HCT116 (cell line): ENCODE measurements around the gene SLC17A8. TPM values are rescaled to one million over a fixed set of nuclear protein-coding genes. Genes with fewer than 3 reads are reported as not detected.

ENCODE experiments used
- ATAC-seq: fragments of 200-7000 bp; cut with Tn5 transposase; 2 replicates; pipeline ENCODE4 v1.9.1; 2020; ENCODE audit warnings: mild to moderate bottlenecking, moderate library complexity
- BruUV-seq: library from RNA; stranded (reverse); fragments of 400-500 nt; replicated peaks from 2 replicates; lab custom pipeline; 2021; lab: Mats Ljungman, UMichigan
- CTCF ChIA-PET: fragments of 300-600 bp; sonication (Branson Sonifier 250); formaldehyde crosslinking; loops from one replicate; lab custom pipeline; 2021; ENCODE audit warnings: antibody characterized with exemption; lab: Charles Lee
- POLR2A ChIA-PET: fragments of 300-600, 350-600 bp; sonication (Branson Sonifier 250); formaldehyde crosslinking; loops from one replicate; lab custom pipeline; 2021; ENCODE audit warnings: antibody characterized with exemption; lab: Charles Lee
- RAD21 ChIA-PET, 2 experiments: fragments of 300-600 bp; sonication (Branson Sonifier 250); formaldehyde crosslinking; loops; one replicate each; lab custom pipeline; 2023; ENCODE audit warnings: low total read pairs in 2 of 2; ENCODE audit not compliant: uncharacterized antibody in 2 of 2, unreplicated experiment in 2 of 2, low non-redundant PET in 1 of 2; lab: Charles Lee
- DNase-seq: peaks from one replicate; pipeline ENCODE4 v3.0.0-alpha.2; 2010; ENCODE audit warnings: low read depth, low spot score
- H2AFZ ChIP-seq: fragments of 200-600 bp; shearing (Covaris generic), sonication (generic); 2 replicates; pipeline ENCODE4 v1.6.1; 2017; ENCODE audit warnings: low read depth, mixed run types, mixed read lengths, antibody characterized with exemption, low read length; ENCODE audit not compliant: poor library complexity, severe bottlenecking
- H3K27ac ChIP-seq: 2 replicates; pipeline ENCODE4 v1.5.1; 2012; ENCODE audit warnings: low read depth, low read length
- H3K27me3 ChIP-seq: fragments of 200-600 bp; sonication (generic); 2 replicates; pipeline ENCODE4 v1.6.1; 2016; ENCODE audit warnings: mixed run types, low read length, mixed read lengths; ENCODE audit not compliant: insufficient read depth
- H3K36me3 ChIP-seq, 2 experiments: fragments of 200-500 bp in 1 of 2; fragments of 200-600 bp in 1 of 2; sonication (Bioruptor generic) in 1 of 2; sonication (generic) in 1 of 2; 2 replicates each; pipeline versions ENCODE4 v1.5.1 to v1.6.1; 2014 to 2016; ENCODE audit warnings: low read length in 2 of 2, inconsistent platforms in 1 of 2, mixed read lengths in 1 of 2, mixed run types in 1 of 2; ENCODE audit not compliant: insufficient read depth in 2 of 2, control insufficient read depth in 1 of 2
- H3K4me1 ChIP-seq, 2 experiments: fragments of 200-600 bp in 1 of 2; sonication (generic) in 1 of 2; 2 replicates each; pipeline versions ENCODE4 v1.5.1 to v1.6.1; 2012 to 2017; ENCODE audit warnings: low read length in 2 of 2, inconsistent platforms in 1 of 2, mild to moderate bottlenecking in 1 of 2, mixed read lengths in 1 of 2, mixed run types in 1 of 2, moderate library complexity in 1 of 2; ENCODE audit not compliant: insufficient read depth in 2 of 2, control insufficient read depth in 1 of 2
- H3K4me2 ChIP-seq: fragments of 200-600 bp; sonication (generic); 2 replicates; pipeline ENCODE4 v1.6.1; 2017; ENCODE audit warnings: mixed run types, low read length, mixed read lengths
- H3K4me3 ChIP-seq, 2 experiments: fragments of 200-600 bp in 1 of 2; sonication (generic) in 1 of 2; replicated peaks in 1 of 2; 2 replicates each; pipeline ENCODE4 v1.5.1; 2011 to 2016; ENCODE audit warnings: low read length in 2 of 2, control low read depth in 1 of 2, low read depth in 1 of 2, mild to moderate bottlenecking in 1 of 2, mixed read lengths in 1 of 2, mixed run types in 1 of 2
- H3K79me2 ChIP-seq: fragments of 200-600 bp; sonication (generic); 2 replicates; pipeline ENCODE4 v1.6.1; 2017; ENCODE audit warnings: mild to moderate bottlenecking, mixed run types, low read length, moderate library complexity, mixed read lengths; ENCODE audit not compliant: insufficient read depth
- H3K9ac ChIP-seq: fragments of 200-600 bp; sonication (generic); 2 replicates; pipeline ENCODE4 v1.6.1; 2016; ENCODE audit warnings: low read length, mixed read lengths
- H3K9me2 ChIP-seq: fragments of 200-600 bp; sonication (generic), shearing (Covaris generic); 2 replicates; pipeline ENCODE4 v1.6.1; 2017; ENCODE audit warnings: mixed run types, mild to moderate bottlenecking, moderate library complexity; ENCODE audit not compliant: insufficient read depth
- H3K9me3 ChIP-seq, 2 experiments: fragments of 200-500 bp in 1 of 2; fragments of 200-600 bp in 1 of 2; sonication (Bioruptor generic) in 1 of 2; sonication (generic) in 1 of 2; 2 replicates each; pipeline ENCODE4 v1.6.1; 2014 to 2017; ENCODE audit warnings: low read length in 2 of 2, mixed read lengths in 2 of 2, inconsistent platforms in 1 of 2, low read depth in 1 of 2, mild to moderate bottlenecking in 1 of 2, mixed run types in 1 of 2, moderate library complexity in 1 of 2; ENCODE audit not compliant: control insufficient read depth in 1 of 2, insufficient read depth in 1 of 2
- H4K20me1 ChIP-seq: fragments of 200-600 bp; sonication (generic), shearing (Covaris generic); 2 replicates; pipeline ENCODE4 v1.6.1; 2017; ENCODE audit warnings: mixed run types, mild to moderate bottlenecking, moderate library complexity; ENCODE audit not compliant: insufficient read depth
- EZH2 ChIP-seq: fragments of 200-600 bp; sonication (generic); IDR thresholded peaks from 2 replicates; pipeline ENCODE4 v1.6.1; 2017; ENCODE audit warnings: antibody characterized with exemption, mixed run types
- EZH2phosphoT487 ChIP-seq: fragments of 200-600 bp; IDR thresholded peaks from 2 replicates; pipeline ENCODE4 v1.6.1; 2018; ENCODE audit warnings: antibody characterized with exemption, borderline replicate concordance
- FOSL1 ChIP-seq: IDR thresholded peaks from 2 replicates; pipeline ENCODE4 v1.6.1; 2012; ENCODE audit warnings: low read depth
- POLR2A ChIP-seq: IDR thresholded peaks from 2 replicates; pipeline ENCODE4 v1.7.0; 2011; ENCODE audit warnings: borderline replicate concordance; ENCODE audit not compliant: insufficient read depth, insufficient read length; ENCODE audit errors: extremely low read depth
- RAD21 ChIP-seq: IDR thresholded peaks from 2 replicates; pipeline ENCODE4 v1.6.1; 2012; ENCODE audit warnings: low read depth, mild to moderate bottlenecking
- REST ChIP-seq: IDR thresholded peaks from 2 replicates; pipeline ENCODE4 v1.6.1; 2012; ENCODE audit warnings: low read depth
- SRF ChIP-seq: IDR thresholded peaks from 2 replicates; pipeline ENCODE4 v1.6.1; 2012; ENCODE audit warnings: low read depth
- TCF7L2 ChIP-seq: IDR thresholded peaks from 2 replicates; pipeline ENCODE4 v1.7.0; 2011; ENCODE audit warnings: borderline replicate concordance, inconsistent platforms; ENCODE audit not compliant: insufficient read depth, insufficient read length; ENCODE audit errors: extremely low read depth
- YY1 ChIP-seq: IDR thresholded peaks from 2 replicates; pipeline ENCODE4 v1.6.1; 2011; ENCODE audit warnings: low read length, low read depth, moderate library complexity, mild to moderate bottlenecking; ENCODE audit not compliant: insufficient replicate concordance; ENCODE audit errors: extremely low read depth
- intact Hi-C: fragments of 100-400 bp; cut with micrococcal nuclease; formaldehyde crosslinking; loops from 2 replicates; pipeline ENCODE4 v1.10.0; 2022
- total RNA-seq: library from RNA; stranded (reverse); gene quantifications from one replicate; pipeline ENCODE4 v1.2.1, GENCODE V29; 2021; ENCODE audit not compliant: unreplicated experiment
- TF ChIP-seq, protein P1 (sequence below): IDR thresholded peaks from 2 replicates; pipeline ENCODE4 v1.6.1; 2011; ENCODE audit warnings: mild to moderate bottlenecking, low read length, moderate library complexity; ENCODE audit not compliant: insufficient replicate concordance; ENCODE audit errors: extremely low read depth
- TF ChIP-seq, protein P2 (sequence below), 3 experiments: fragments of 200-600 bp in 1 of 3; sonication (generic) in 1 of 3; IDR thresholded peaks in 2 of 3; conservative IDR thresholded peaks in 1 of 3; 2 replicates each; pipeline ENCODE4 v1.5.1; 2012 to 2017; ENCODE audit warnings: low read depth in 2 of 3, low read length in 2 of 3, antibody characterized with exemption in 1 of 3, borderline replicate concordance in 1 of 3, control low read depth in 1 of 3, mild to moderate bottlenecking in 1 of 3, mixed read lengths in 1 of 3, mixed run types in 1 of 3, moderate library complexity in 1 of 3; ENCODE audit not compliant: insufficient read depth in 1 of 3

The SLC17A8 gene
- total RNA-seq, 1 experiment from 2014 or later = not detected

DNA sequence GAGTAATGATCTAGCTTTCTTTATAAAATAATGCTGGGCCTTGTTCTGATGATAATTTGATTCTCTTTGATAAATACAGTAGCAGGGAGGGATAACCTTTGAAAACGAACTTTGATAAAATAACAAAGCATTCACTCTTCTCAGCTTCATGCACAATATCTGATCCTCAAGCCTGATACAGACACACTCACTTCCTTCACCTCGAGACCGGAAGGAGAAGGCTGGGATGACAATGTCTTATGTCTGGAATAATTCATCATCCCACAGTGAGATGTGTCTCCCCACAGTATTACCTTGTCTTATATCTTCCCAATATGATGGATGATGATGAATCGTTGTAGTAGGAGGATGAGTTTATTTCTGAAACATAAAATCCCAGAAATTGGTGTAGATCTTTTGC, 101.3 kb downstream of the SLC17A8 start:
- Histone ChIP-seq H3K4me2 (no peak overlapping the region), H3K27ac (no peak overlapping the region), H3K9me2 (no peaks in the 10 kb centered on the region), H3K9ac (no peak overlapping the region), H3K4me1 (no peaks in the 10 kb centered on the region), H3K9me3 (no peaks in the 10 kb centered on the region), H3K79me2 (no peaks in the 10 kb centered on the region), H3K27me3 (peaks cover 5% of the 10 kb centered on the region; the same call in 1 of the 2 replicates), H4K20me1 (no peaks in the 10 kb centered on the region), H3K4me3 (no peak overlapping the region), H2AFZ (no peak overlapping the region)
- intact Hi-C loops = no loop called here
- no peak for DNase-seq
- no TSS peak for BruUV-seq
- ChIA-PET CTCF (no interaction called here), RAD21 (no interaction called here), POLR2A (no interaction called here)
- no peak for ATAC-seq
- no peak for TF ChIP-seq POLR2A
- TF ChIP-seq, protein P1, sequence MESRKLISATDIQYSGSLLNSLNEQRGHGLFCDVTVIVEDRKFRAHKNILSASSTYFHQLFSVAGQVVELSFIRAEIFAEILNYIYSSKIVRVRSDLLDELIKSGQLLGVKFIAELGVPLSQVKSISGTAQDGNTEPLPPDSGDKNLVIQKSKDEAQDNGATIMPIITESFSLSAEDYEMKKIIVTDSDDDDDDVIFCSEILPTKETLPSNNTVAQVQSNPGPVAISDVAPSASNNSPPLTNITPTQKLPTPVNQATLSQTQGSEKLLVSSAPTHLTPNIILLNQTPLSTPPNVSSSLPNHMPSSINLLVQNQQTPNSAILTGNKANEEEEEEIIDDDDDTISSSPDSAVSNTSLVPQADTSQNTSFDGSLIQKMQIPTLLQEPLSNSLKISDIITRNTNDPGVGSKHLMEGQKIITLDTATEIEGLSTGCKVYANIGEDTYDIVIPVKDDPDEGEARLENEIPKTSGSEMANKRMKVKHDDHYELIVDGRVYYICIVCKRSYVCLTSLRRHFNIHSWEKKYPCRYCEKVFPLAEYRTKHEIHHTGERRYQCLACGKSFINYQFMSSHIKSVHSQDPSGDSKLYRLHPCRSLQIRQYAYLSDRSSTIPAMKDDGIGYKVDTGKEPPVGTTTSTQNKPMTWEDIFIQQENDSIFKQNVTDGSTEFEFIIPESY = no peak
- TF ChIP-seq TCF7L2 = no peak
- TF ChIP-seq FOSL1 = no peak
- TF ChIP-seq, all 23 proteins: peak for 0
- no peaks in the 10 kb centered on the region for H3K36me3 ChIP-seq

GRCh38 chr12:100460702-100461101, 103.8 kb downstream of the SLC17A8 start:
- no peak for TF ChIP-seq EZH2phosphoT487
- no peak for TF ChIP-seq REST
- TF ChIP-seq FOSL1 = no peak
- no peak for TF ChIP-seq RAD21
- no peak for TF ChIP-seq SRF
- no peak for TF ChIP-seq POLR2A
- TF ChIP-seq, protein P2, sequence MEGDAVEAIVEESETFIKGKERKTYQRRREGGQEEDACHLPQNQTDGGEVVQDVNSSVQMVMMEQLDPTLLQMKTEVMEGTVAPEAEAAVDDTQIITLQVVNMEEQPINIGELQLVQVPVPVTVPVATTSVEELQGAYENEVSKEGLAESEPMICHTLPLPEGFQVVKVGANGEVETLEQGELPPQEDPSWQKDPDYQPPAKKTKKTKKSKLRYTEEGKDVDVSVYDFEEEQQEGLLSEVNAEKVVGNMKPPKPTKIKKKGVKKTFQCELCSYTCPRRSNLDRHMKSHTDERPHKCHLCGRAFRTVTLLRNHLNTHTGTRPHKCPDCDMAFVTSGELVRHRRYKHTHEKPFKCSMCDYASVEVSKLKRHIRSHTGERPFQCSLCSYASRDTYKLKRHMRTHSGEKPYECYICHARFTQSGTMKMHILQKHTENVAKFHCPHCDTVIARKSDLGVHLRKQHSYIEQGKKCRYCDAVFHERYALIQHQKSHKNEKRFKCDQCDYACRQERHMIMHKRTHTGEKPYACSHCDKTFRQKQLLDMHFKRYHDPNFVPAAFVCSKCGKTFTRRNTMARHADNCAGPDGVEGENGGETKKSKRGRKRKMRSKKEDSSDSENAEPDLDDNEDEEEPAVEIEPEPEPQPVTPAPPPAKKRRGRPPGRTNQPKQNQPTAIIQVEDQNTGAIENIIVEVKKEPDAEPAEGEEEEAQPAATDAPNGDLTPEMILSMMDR (IDR thresholded peaks at IDR 0.05 in 2 of 3, conservative IDR thresholded peaks at IDR 0.05 in 1 of 3; ENCODE audit: borderline replicate concordance in 1 of 3, insufficient read depth in 1 of 3, low read depth in 2 of 3, low read length in 2 of 3) = no peak
- no peak for TF ChIP-seq YY1
- no peak for TF ChIP-seq EZH2
- H3K4me1 ChIP-seq = no peaks in the 10 kb centered on the region
- H3K9me2 ChIP-seq = no peaks in the 10 kb centered on the region
- H3K36me3 ChIP-seq = no peaks in the 10 kb centered on the region
- no peak overlapping the region for H3K4me2 ChIP-seq
- intact Hi-C loops = no loop called here
- H3K79me2 ChIP-seq = no peaks in the 10 kb centered on the region
- DNase-seq = no peak
- POLR2A ChIA-PET = no interaction called here
- H3K9ac ChIP-seq = no peak overlapping the region
- CTCF ChIA-PET = no interaction called here
- no peaks in the 10 kb centered on the region for H3K9me3 ChIP-seq
- no TSS peak for BruUV-seq
- H3K27me3 ChIP-seq = peaks cover 5% of the 10 kb centered on the region; the same call in 1 of the 2 replicates
- H2AFZ ChIP-seq = no peak overlapping the region
- no peaks in the 10 kb centered on the region for H4K20me1 ChIP-seq
- no peak overlapping the region for H3K4me3 ChIP-seq
- H3K27ac ChIP-seq = no peak overlapping the region
- ATAC-seq = no peak
- RAD21 ChIA-PET = no interaction called here
